ENCODE measurements around the gene NFASC. TPM values are rescaled to one million over a fixed set of nuclear protein-coding genes. Genes with fewer than 3 reads are reported as not detected.

NFASC gene
- total and polyA plus RNA-seq, 12 donors: 4.8 to 76.7 (median 44.8) TPM

DNA sequence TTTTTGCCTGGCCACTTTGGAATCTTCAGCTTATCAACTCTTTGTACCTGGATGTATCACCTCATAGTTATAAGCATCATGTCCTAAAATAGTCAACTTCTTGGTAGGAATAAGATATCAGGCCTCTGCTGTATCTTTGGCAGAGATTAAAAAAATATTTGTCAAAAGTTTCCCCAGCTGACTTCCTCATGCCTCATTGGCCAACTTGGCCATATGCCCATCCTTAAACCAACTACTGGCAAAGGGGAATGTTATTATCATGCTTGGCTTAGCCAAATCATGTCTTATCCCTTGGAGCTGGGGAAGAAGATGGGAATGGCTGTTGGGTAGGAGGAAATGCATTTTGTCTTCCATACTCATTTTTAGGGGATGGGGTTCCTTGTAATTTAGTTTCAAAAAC is 23.4 kb downstream of the NFASC start:
- H3K27ac ChIP-seq: peak overlapping the region in 1 of 5 donors; percentile 40
- H3K4me1 ChIP-seq (replicated peaks in 1 of 2): peaks cover 0 to 15% of the 10 kb centered on the region in 2 donors
- no peaks in the 10 kb centered on the region for H3K27me3 ChIP-seq
- DNase-seq: no peak
- no peaks in the 10 kb centered on the region for H3K36me3 ChIP-seq (replicated peaks in 1 of 2)
- no peak overlapping the region for H3K4me3 ChIP-seq
- no peaks in the 10 kb centered on the region for H3K9me3 ChIP-seq (replicated peaks in 1 of 3)
- intact Hi-C loops (cut with DNase I): no loop called here
- TF ChIP-seq, protein P1, sequence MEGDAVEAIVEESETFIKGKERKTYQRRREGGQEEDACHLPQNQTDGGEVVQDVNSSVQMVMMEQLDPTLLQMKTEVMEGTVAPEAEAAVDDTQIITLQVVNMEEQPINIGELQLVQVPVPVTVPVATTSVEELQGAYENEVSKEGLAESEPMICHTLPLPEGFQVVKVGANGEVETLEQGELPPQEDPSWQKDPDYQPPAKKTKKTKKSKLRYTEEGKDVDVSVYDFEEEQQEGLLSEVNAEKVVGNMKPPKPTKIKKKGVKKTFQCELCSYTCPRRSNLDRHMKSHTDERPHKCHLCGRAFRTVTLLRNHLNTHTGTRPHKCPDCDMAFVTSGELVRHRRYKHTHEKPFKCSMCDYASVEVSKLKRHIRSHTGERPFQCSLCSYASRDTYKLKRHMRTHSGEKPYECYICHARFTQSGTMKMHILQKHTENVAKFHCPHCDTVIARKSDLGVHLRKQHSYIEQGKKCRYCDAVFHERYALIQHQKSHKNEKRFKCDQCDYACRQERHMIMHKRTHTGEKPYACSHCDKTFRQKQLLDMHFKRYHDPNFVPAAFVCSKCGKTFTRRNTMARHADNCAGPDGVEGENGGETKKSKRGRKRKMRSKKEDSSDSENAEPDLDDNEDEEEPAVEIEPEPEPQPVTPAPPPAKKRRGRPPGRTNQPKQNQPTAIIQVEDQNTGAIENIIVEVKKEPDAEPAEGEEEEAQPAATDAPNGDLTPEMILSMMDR (IDR thresholded peaks at IDR 0.05): no peak
- TF ChIP-seq POLR2A (IDR thresholded peaks at IDR 0.05): no peak

DNA sequence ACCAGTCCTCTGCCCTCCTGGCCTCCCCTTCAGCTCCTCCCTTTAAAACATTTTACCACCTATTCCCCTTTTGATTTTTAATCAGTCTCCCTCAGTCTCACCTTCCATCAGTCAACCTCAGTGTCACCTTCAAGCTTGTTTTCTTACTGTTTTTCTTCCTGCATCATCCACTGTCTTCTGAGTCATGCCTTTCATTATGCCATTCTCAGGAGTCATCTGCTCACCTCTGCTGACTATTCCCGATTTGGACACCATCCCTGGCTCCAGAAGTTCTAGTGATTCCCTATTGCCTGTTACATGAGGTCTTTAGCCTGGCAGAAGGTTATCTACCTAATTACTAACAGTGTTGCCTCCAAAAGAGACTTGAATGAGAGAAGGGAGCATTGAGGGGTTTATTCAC is 23.9 kb downstream of the NFASC start:
- intact Hi-C loops (cut with DNase I): no loop called here
- no peak for DNase-seq
- no peak for TF ChIP-seq POLR2A (IDR thresholded peaks at IDR 0.05)
- TF ChIP-seq, protein P1 (IDR thresholded peaks at IDR 0.05): no peak
- Histone ChIP-seq H3K4me1 (replicated peaks in 1 of 2) (peaks cover 0 to 11% of the 10 kb centered on the region in 2 donors), H3K9me3 (replicated peaks in 1 of 3) (no peaks in the 10 kb centered on the region), H3K36me3 (replicated peaks in 1 of 2) (no peaks in the 10 kb centered on the region), H3K4me3 (no peak overlapping the region), H3K27ac (no peak overlapping the region), H3K27me3 (no peaks in the 10 kb centered on the region)
- WGBS, 4 donors: 54 to 61% (median 56%) methylated on average over 1 of the region's 1 CpG

DNA sequence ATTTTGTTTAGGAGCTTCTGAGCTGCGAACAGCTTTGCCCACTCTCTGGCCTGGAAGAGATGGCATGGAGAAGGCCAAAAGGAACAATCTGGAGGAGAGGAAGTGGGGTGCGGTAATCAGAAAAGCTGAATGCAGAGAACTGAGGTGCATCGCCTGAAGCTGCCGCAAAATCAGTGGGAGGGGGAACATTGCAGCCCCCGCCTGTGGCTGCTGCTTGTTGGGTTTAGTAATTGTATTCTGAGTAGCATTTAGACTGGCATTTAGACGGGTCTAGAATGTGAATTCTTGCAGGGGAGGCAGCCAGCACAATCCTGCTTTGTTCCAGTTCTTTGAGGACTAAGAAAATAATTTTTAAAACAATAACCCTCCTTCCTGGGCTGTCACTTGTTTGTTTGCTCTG is 25.4 kb downstream of the NFASC start:
- 87 to 92% (median 89%) methylated on average over 6 of the region's 6 CpGs for WGBS, 4 donors
- Histone ChIP-seq H3K27ac (no peak overlapping the region), H3K4me1 (replicated peaks in 1 of 2) (peaks cover 0 to 5% of the 10 kb centered on the region in 2 donors), H3K4me3 (no peak overlapping the region), H3K9me3 (replicated peaks in 1 of 3) (no peaks in the 10 kb centered on the region), H3K36me3 (replicated peaks in 1 of 2) (no peaks in the 10 kb centered on the region), H3K27me3 (no peaks in the 10 kb centered on the region)
- intact Hi-C loops (cut with DNase I): no loop called here
- TF ChIP-seq POLR2A (IDR thresholded peaks at IDR 0.05): no peak
- TF ChIP-seq, protein P1 (IDR thresholded peaks at IDR 0.05): no peak
- no peak for DNase-seq

DNA sequence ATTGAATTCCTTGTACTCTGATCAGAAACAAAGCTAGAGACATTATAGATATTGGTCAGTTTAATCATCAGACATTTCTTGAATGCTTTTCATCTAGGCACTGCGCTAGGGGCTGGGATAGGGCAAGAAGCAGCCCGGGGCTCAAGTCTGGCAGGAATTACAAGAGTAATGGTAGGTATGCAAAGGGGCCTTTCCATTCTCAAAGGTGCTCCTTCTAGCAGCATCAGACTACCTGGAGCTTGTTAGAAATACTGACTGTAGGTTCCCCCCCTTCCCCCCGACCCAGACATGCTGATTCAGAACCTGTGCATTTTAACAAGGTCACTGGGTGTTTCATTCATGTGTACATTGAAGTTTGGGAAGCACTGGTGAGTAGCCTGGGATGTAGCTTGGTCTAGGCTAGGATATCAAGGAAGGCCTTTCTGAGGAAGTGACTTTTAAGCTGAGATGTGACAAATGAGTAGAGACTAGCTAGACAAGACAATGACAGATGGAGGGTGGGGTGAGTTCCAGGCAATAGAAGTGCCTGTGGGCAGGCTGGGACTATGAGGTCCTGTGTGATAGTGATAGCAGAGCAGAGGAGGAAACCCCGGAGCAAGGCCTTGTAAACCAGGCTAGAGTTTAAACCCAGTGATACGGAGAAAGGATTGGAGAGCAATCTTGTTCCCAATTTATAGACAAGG is 26.3 kb downstream of the NFASC start:
- no peak for DNase-seq
- Histone ChIP-seq H3K4me3 (no peak overlapping the region), H3K27ac (no peak overlapping the region), H3K36me3 (replicated peaks in 1 of 2) (no peaks in the 10 kb centered on the region), H3K4me1 (replicated peaks in 1 of 2) (peaks cover 0 to 5% of the 10 kb centered on the region in 2 donors), H3K27me3 (no peaks in the 10 kb centered on the region), H3K9me3 (replicated peaks in 1 of 3) (no peaks in the 10 kb centered on the region)
- WGBS, 4 donors: 76 to 88% (median 84%) methylated on average over 5 of the region's 5 CpGs
- TF ChIP-seq POLR2A (IDR thresholded peaks at IDR 0.05): no peak
- TF ChIP-seq, protein P1 (IDR thresholded peaks at IDR 0.05): no peak
- intact Hi-C loops (cut with DNase I): no loop called here

Measured in adrenal gland (tissue), 12 donors.